ENCODE measurements around the gene NOX4.

- TF ChIP-seq, protein P1, sequence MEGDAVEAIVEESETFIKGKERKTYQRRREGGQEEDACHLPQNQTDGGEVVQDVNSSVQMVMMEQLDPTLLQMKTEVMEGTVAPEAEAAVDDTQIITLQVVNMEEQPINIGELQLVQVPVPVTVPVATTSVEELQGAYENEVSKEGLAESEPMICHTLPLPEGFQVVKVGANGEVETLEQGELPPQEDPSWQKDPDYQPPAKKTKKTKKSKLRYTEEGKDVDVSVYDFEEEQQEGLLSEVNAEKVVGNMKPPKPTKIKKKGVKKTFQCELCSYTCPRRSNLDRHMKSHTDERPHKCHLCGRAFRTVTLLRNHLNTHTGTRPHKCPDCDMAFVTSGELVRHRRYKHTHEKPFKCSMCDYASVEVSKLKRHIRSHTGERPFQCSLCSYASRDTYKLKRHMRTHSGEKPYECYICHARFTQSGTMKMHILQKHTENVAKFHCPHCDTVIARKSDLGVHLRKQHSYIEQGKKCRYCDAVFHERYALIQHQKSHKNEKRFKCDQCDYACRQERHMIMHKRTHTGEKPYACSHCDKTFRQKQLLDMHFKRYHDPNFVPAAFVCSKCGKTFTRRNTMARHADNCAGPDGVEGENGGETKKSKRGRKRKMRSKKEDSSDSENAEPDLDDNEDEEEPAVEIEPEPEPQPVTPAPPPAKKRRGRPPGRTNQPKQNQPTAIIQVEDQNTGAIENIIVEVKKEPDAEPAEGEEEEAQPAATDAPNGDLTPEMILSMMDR (IDR thresholded peaks at IDR 0.05), result no peak
- TF ChIP-seq EZH2 (IDR thresholded peaks at IDR 0.05; ENCODE audit: borderline replicate concordance, insufficient read depth, low read depth, low read length, poor library complexity, severe bottlenecking), result no peak
Measured at GRCh38 chr11:89537936-89538335, 46.8 kb upstream of the NOX4 start.
